WTC11 (cell line): ENCODE measurements around the gene HOXB6. TPM values are rescaled to one million over a fixed set of nuclear protein-coding genes. Genes with fewer than 3 reads are reported as not detected.

Experiments used
- ATAC-seq: fragments of 200-7000 bp; cut with Tn5 transposase; 2 replicates; pipeline ENCODE4 v1.10.0; 2021; ENCODE audit warnings: mild to moderate bottlenecking, moderate library complexity
- CTCF ChIA-PET: fragments of 300-600 bp; sonication (Branson Sonifier 250); formaldehyde crosslinking; loops from one replicate; lab custom pipeline; 2021; ENCODE audit warnings: antibody characterized with exemption; lab: Charles Lee
- POLR2A ChIA-PET: fragments of 350-600 bp; sonication (Branson Sonifier 250); formaldehyde crosslinking; loops from one replicate; lab custom pipeline; 2021; ENCODE audit warnings: antibody characterized with exemption; lab: Charles Lee
- DNase-seq: peaks from one replicate; pipeline ENCODE4 v3.0.0; 2021; ENCODE audit warnings: low spot score
- H3K27ac Mint-ChIP-seq: 2 replicates; pipeline ENCODE4 v1.8.0; 2021; ENCODE audit warnings: mixed read lengths
- H3K27me3 Mint-ChIP-seq: 2 replicates; pipeline ENCODE4 v1.8.0; 2021; ENCODE audit warnings: low read depth, mild to moderate bottlenecking, moderate library complexity, mixed read lengths
- H3K36me3 Mint-ChIP-seq: 2 replicates; pipeline ENCODE4 v1.8.0; 2021; ENCODE audit warnings: mixed read lengths
- H3K4me1 Mint-ChIP-seq: 2 replicates; pipeline ENCODE4 v1.8.0; 2022; ENCODE audit warnings: mixed read lengths
- H3K4me3 Mint-ChIP-seq: 2 replicates; pipeline ENCODE4 v1.8.0; 2021; ENCODE audit warnings: mild to moderate bottlenecking, moderate library complexity, mixed read lengths
- H3K9me3 Mint-ChIP-seq: 2 replicates; pipeline ENCODE4 v1.8.0; 2021; ENCODE audit warnings: mixed read lengths
- AFF4 ChIP-seq: sonication (generic); formaldehyde crosslinking; IDR thresholded peaks from 2 replicates; pipeline ENCODE4 v1.8.1; 2023; ENCODE audit warnings: mild to moderate bottlenecking, missing genetic modification reagents, borderline replicate concordance
- ATF1 ChIP-seq: sonication (generic); formaldehyde crosslinking; IDR thresholded peaks from 2 replicates; pipeline ENCODE4 v1.8.1; 2023; ENCODE audit warnings: mild to moderate bottlenecking, moderate library complexity, missing genetic modification reagents
- CBFB ChIP-seq: sonication (generic); formaldehyde crosslinking; IDR thresholded peaks from 2 replicates; pipeline ENCODE4 v1.8.1; 2022; ENCODE audit warnings: mild to moderate bottlenecking, low read depth, missing genetic modification reagents
- CDX4 ChIP-seq: fragments of 250-450 bp; sonication (Bioruptor Pico); IDR thresholded peaks from 2 replicates; pipeline ENCODE4 v1.9.0; 2021; ENCODE audit warnings: moderate library complexity, mild to moderate bottlenecking, inconsistent platforms, borderline replicate concordance
- GRHL2 ChIP-seq: fragments of 250-450 bp; sonication (Bioruptor Pico); IDR thresholded peaks from 2 replicates; pipeline ENCODE4 v1.8.0; 2022; ENCODE audit warnings: mild to moderate bottlenecking, moderate library complexity; ENCODE audit not compliant: insufficient replicate concordance, severe bottlenecking
- IRF2 ChIP-seq: sonication (generic); formaldehyde crosslinking; IDR thresholded peaks from 2 replicates; pipeline ENCODE4 v1.8.0; 2022; ENCODE audit warnings: low read depth, missing genetic modification reagents, borderline replicate concordance
- PREB ChIP-seq: sonication (generic); formaldehyde crosslinking; IDR thresholded peaks from 2 replicates; pipeline ENCODE4 v1.8.1; 2022; ENCODE audit warnings: mild to moderate bottlenecking, missing genetic modification reagents, moderate library complexity, borderline replicate concordance
- SOX15 ChIP-seq: fragments of 250-450 bp; sonication (Bioruptor Pico); IDR thresholded peaks from 2 replicates; pipeline ENCODE4 v1.9.0; 2021; ENCODE audit warnings: mild to moderate bottlenecking
- SP1 ChIP-seq: sonication (generic); formaldehyde crosslinking; conservative IDR thresholded peaks from 2 replicates; pipeline ENCODE4 v1.8.1; 2022; ENCODE audit warnings: missing genetic modification reagents
- USF2 ChIP-seq: sonication (generic); formaldehyde crosslinking; IDR thresholded peaks from 2 replicates; pipeline ENCODE4 v1.8.1; 2023; ENCODE audit warnings: mild to moderate bottlenecking, missing genetic modification reagents, moderate library complexity
- ZNF512 ChIP-seq: sonication (generic); formaldehyde crosslinking; IDR thresholded peaks from 2 replicates; pipeline ENCODE4 v1.8.1; 2022; ENCODE audit warnings: missing genetic modification reagents, borderline replicate concordance
- total RNA-seq: library from RNA; stranded (reverse); gene quantifications from 3 replicates; pipeline ENCODE4 v1.2.3, GENCODE V29; 2021
- TF ChIP-seq, protein P1 (sequence below): sonication (generic); formaldehyde crosslinking; IDR thresholded peaks from 2 replicates; pipeline ENCODE4 v1.8.0; 2022; ENCODE audit warnings: mild to moderate bottlenecking, missing genetic modification reagents
- TF ChIP-seq, protein P2 (sequence below): fragments of 250-450 bp; sonication (Bioruptor Pico); IDR thresholded peaks from 2 replicates; pipeline ENCODE4 v1.9.0; 2021; ENCODE audit warnings: mild to moderate bottlenecking

HOXB6 gene
- total RNA-seq, 1 experiment from 2014 or later: not detected

GRCh38 chr17:48568499-48569239, 36.1 kb downstream of the HOXB6 start:
- ChIA-PET CTCF (interaction anchor here (0.6 to 1.1 kb wide), 2 partner anchors 18 to 68 kb away, joined by 3 to 4 read pairs (median 4); no protein-coding TSS in a partner anchor), POLR2A (no interaction called here)
- H3K4me1 Mint-ChIP-seq: peaks cover 33% of the 10 kb centered on the region
- H3K27me3 Mint-ChIP-seq: peaks cover 4% of the 10 kb centered on the region; the same call in 1 of the 2 replicates
- no peaks in the 10 kb centered on the region for H3K36me3 Mint-ChIP-seq
- no peak overlapping the region for H3K27ac Mint-ChIP-seq
- ATAC-seq: no peak
- no peak for DNase-seq
- 0 out of 2 replicates have a peak overlapping the region, but pooled peaks have one; percentile 25 for H3K4me3 Mint-ChIP-seq
- peak; percentile 42 for TF ChIP-seq USF2 (CRISPR knock-in tag)
- TF ChIP-seq SOX15 (CRISPR knock-in tag): no peak
- TF ChIP-seq, protein P1, sequence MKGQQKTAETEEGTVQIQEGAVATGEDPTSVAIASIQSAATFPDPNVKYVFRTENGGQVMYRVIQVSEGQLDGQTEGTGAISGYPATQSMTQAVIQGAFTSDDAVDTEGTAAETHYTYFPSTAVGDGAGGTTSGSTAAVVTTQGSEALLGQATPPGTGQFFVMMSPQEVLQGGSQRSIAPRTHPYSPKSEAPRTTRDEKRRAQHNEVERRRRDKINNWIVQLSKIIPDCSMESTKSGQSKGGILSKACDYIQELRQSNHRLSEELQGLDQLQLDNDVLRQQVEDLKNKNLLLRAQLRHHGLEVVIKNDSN (CRISPR knock-in tag): peak; percentile 17; the same call in 1 of the 2 replicates
- no peak for TF ChIP-seq PREB
- no peak for TF ChIP-seq ZNF512 (CRISPR knock-in tag)
- TF ChIP-seq, protein P2, sequence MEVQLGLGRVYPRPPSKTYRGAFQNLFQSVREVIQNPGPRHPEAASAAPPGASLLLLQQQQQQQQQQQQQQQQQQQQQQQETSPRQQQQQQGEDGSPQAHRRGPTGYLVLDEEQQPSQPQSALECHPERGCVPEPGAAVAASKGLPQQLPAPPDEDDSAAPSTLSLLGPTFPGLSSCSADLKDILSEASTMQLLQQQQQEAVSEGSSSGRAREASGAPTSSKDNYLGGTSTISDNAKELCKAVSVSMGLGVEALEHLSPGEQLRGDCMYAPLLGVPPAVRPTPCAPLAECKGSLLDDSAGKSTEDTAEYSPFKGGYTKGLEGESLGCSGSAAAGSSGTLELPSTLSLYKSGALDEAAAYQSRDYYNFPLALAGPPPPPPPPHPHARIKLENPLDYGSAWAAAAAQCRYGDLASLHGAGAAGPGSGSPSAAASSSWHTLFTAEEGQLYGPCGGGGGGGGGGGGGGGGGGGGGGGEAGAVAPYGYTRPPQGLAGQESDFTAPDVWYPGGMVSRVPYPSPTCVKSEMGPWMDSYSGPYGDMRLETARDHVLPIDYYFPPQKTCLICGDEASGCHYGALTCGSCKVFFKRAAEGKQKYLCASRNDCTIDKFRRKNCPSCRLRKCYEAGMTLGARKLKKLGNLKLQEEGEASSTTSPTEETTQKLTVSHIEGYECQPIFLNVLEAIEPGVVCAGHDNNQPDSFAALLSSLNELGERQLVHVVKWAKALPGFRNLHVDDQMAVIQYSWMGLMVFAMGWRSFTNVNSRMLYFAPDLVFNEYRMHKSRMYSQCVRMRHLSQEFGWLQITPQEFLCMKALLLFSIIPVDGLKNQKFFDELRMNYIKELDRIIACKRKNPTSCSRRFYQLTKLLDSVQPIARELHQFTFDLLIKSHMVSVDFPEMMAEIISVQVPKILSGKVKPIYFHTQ (CRISPR knock-in tag): no peak
- TF ChIP-seq AFF4: no peak
- TF ChIP-seq SP1 (CRISPR knock-in tag): no peak
- no peak for TF ChIP-seq GRHL2
- TF ChIP-seq CDX4 (CRISPR knock-in tag): no peak
- TF ChIP-seq ATF1 (CRISPR knock-in tag): no peak
- no peak for TF ChIP-seq IRF2 (CRISPR knock-in tag)
- TF ChIP-seq CBFB (CRISPR knock-in tag): no peak
- TF ChIP-seq, all 79 proteins: peak for 2
- no peaks in the 10 kb centered on the region for H3K9me3 Mint-ChIP-seq
